Tibial nerve (tissue), 4 donors: ENCODE results near the gene CDKN1C.

ENCODE experiments used
- CTCF ChIP-seq, 5 experiments: fragments of 200-600 bp in 3 of 5; fragments of 450-650 bp in 2 of 5; sonication (generic) in 3 of 5; IDR thresholded peaks; one replicate each; pipeline ENCODE4 v1.5.1; 2016 to 2019; ENCODE audit warnings: antibody characterized with exemption in 5 of 5, mild to moderate bottlenecking in 3 of 5, moderate library complexity in 2 of 5
- EP300 ChIP-seq, 2 donors: sonication (generic); formaldehyde crosslinking; IDR thresholded peaks; one replicate each; pipeline ENCODE4 v1.6.1; 2017; ENCODE audit warnings: antibody characterized with exemption in 2 of 2, mild to moderate bottlenecking in 1 of 2
- POLR2A ChIP-seq, 2 donors: fragments of 450-650 bp; IDR thresholded peaks; one replicate each; pipeline ENCODE4 v1.6.1; 2017; ENCODE audit warnings: antibody characterized with exemption in 2 of 2, mild to moderate bottlenecking in 2 of 2, moderate library complexity in 2 of 2

GRCh38 chr11:2921742-2922493, 36.3 kb upstream of the CDKN1C start:
- TF ChIP-seq EP300 (IDR thresholded peaks at IDR 0.05) (no peak), CTCF (IDR thresholded peaks at IDR 0.05) (no peak), POLR2A (IDR thresholded peaks at IDR 0.05) (no peak)
